Measurements from ENCODE around the gene SMLR1. TPM values are rescaled to one million over a fixed set of nuclear protein-coding genes. Genes with fewer than 3 reads are reported as not detected.

The SMLR1 gene
- total RNA-seq, 1 experiment from 2014 or later, result not detected

- DNase-seq (ENCODE audit: low read depth), result no peak
Observed at GRCh38 chr6:130824978-130825694, 2.1 kb upstream of the SMLR1 start.

GRCh38 chr6:130825772-130826441, 1.3 kb upstream of the SMLR1 start:
- no peak for DNase-seq (ENCODE audit: low read depth)

DNA sequence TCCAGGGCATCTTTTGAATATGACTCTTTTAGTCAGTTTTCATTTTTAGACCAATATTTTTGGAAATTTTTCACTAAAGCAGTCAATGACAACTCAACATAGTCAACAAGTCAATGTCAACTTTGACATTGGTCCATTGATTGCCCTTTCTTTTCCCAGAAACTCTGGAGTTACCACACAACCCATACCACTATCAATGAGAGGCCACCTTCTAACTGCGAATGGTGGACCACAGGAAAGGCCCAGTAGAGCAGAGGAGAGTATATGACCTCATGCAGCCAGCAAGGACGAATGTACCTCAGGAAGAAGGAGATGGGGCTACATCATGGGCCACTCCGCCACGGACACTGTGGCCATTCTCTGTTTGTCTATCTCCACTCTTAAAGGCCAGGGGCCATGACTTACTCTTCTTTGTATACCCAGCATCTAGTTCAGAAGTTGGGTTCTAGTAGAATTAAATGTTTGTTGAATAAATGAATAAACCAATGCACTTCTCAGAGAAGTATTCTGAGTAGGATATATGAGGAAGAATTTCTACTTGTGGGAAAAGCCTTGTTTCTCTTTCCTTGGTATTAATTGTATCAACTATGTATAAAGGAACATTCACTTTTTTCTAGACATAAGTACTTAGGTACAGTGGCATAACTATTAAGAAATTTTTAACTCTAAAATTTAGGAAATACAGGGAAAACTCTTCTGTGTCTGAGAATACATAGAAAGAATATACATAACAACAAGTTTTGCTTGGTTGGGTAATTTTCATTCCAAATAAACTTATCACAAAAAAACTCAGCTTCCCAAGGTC, 562 bp upstream of the SMLR1 start:
- DNase-seq (ENCODE audit: low read depth), result no peak

DNA sequence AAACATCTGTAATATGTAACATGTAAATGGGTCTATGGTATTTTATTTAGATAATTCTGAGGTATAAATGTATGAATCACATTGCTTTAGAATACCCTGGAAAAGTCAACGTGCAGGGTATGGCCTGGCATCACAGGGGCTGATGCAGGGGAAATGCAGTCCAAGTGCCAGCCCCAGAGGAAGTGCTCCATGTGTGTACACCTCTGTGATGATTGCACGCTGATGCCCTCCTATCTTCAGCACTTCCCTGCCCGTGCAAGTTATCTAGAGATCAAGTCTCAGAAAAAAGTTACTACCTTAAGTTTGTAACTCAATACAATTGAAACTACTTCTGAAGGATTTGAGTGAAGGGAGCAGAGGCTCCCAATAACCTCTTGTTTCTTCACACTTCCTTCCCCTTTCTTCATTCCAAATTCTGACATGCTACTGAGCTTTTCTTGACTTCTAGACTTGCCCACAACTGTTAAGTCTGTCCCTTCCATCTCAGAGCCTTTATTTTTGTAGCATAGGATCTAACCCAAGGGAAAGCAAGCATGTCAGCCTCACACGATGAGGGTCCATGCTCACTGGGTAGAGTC, 2.2 kb downstream of the SMLR1 start:
- no peak for DNase-seq (ENCODE audit: low read depth)

DNA sequence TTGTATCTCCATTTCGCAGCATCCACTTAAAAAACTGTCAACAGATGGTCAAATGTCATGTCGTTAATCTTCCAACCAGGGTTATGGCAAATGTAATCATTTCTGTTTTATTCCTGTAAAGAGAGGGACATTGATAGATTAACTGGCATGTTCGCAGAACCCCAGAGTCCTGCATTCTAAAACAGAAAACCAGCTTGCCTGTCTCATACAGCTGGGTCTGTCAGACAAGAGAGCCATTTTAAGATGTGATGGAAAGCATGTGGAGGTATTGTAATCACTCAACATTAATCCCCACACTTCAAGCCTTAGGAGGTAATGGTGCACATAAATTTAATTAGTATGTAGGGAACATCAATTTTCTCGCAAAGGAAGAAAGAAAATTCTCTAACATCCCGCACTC, 4.4 kb downstream of the SMLR1 start:
- DNase-seq (ENCODE audit: low read depth), result no peak

DNA sequence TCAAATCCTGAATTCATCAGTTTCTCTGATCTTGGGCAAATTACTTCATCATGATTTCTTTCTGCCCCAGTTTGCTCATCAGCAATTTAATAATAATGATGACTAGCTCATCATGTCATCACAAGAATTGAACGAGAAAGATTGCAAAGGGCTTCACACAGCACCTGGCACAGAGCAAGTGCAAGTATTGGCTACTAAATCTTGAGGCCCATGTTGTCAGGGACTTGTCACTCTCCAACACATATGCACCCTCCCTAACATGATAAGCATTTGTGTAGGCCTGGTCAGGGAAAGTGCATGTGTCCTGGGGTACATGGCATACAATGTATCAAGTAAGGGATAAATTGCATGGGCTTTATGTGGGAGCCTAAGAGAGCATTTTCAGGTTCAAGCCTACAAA, 6.4 kb downstream of the SMLR1 start:
- no peak for DNase-seq (ENCODE audit: low read depth)

- no peak for DNase-seq (ENCODE audit: low read depth)
Observed at GRCh38 chr6:130834482-130835251, 7.5 kb downstream of the SMLR1 start.

DNA sequence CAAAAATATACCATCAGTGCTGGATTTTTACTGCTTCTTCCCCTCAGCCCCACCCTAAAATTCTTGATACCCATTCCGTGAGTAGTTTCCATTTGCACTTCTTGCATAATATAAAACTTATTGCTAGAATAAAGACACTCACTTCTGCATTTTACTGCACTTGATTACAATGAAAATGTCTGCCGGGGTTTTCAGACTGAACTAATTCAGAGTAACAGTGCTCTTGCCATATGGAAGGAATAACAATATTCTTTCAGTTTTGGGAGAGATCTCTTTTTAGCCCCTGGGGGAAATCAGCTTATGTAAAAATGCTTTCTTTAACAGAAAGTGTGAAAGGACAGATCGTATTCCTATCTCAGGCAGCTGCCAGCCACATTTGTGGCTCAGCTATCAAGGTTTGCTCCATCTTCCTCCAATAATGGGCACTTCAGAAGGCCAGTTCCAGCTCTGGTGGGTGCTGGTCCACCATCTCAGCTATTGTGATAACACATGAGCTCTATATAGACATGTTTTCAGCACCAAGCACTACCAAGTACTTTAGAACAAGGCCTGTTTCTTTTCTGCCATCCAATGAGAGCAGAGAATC, 8.9 kb downstream of the SMLR1 start:
- DNase-seq (ENCODE audit: low read depth), result no peak

DNA sequence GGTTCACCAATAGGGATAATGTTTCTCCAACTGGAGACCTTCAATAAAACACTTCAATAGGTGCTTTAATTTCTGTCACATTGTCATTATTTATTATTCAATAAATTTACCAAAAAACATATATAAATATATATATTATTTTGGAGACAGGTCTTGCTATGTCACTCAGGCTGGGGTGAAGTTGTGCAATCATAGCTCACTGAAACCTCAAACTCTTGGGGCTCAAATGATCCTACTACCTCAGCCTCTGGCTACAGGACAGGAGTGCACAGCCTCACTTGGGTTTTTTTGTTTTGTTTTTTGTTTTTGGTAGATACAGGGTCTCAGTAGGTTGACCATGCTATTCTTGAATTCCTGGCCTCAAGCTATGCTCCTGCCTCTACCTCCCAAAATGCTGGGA, 9.9 kb downstream of the SMLR1 start:
- no peak for DNase-seq (ENCODE audit: low read depth)

DNA sequence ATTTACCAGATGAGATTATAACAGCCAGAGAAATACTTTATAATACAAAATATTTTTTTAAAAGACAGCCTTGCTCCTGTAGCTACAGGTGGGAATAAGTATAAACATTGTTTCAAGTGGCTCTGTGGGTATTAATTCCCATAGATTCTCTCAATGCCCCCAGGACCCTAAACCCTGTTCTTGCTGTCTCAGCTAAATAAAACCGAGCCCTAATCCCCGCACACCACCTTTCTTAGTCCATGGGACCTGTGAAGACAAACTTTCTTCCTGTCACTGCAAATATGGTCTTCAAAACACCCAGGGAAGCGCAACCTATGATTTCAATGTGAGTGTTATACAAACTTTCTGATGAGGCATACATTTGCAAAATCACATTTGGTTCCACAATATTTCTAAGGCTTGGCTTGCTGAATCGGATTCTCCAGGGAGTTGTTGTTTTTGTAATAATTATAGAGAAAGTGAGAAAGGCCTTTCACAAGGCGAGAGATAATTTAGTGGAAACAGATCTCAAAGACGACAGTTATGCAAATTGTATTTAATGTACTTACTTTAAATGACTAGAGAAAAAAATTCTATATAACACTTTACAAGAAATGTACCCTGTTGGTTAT, 11.1 kb downstream of the SMLR1 start:
- DNase-seq (ENCODE audit: low read depth), result no peak

GRCh38 chr6:130838951-130839350, 11.7 kb downstream of the SMLR1 start:
- no peak for DNase-seq (ENCODE audit: low read depth)

DNA sequence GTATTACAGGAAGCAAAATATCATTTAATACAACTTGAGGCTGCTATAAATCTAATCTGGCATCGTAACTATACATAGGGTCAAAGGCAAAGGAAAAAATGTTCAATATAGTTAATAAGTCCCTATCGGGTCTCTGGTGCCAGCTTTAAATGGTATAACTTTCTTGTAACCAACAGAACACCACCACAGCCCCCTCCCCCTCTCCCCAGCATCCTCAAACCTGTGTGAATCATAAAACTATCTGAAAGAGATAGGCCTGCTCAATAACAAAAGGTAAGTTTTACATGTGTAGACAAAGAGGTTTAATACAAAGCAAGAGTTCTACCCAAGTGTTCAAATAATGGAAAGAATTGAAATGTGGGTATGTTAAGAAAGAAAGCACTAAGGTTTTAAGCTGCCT, 12.2 kb downstream of the SMLR1 start:
- no peak for DNase-seq (ENCODE audit: low read depth)

GRCh38 chr6:130840050-130840449, 12.8 kb downstream of the SMLR1 start:
- no peak for DNase-seq (ENCODE audit: low read depth)

GRCh38 chr6:130841128-130841728, 14.0 kb downstream of the SMLR1 start:
- DNase-seq (ENCODE audit: low read depth), result peak; percentile 60

DNA sequence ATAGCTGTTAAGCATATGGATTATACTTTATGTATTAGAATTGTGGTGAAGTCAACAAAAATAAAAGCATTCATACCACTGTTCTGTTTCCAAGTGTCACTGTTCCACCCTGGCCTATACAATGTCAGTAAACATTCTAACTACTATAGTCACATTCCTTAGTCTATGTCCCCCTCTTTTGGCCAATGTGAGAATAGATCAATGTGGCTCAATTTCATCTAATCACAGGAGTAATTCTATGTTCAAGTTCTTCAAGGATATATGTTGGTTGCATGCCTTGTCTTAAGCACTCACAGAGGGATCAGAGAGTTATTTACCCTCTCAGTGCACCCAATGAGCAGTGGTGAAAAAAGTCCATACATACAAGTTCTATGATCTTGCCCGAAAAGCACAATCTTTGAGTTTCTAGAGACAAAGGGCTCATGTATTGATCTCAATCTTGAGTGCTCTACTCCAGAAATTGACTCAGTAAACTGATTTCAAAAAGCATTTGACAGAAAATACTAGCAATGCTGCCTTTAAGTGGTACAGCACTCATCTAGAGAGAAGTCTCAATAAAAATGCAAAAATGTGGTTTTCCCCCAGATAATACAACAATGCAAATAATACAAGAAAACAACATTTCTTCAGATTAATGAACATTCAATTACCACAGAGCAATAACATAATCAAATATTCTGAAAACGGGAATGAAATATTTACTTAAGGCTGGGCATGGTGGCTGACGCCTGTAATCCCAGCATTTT, 16.5 kb downstream of the SMLR1 start:
- peak; percentile 15 for DNase-seq (ENCODE audit: low read depth)

DNA sequence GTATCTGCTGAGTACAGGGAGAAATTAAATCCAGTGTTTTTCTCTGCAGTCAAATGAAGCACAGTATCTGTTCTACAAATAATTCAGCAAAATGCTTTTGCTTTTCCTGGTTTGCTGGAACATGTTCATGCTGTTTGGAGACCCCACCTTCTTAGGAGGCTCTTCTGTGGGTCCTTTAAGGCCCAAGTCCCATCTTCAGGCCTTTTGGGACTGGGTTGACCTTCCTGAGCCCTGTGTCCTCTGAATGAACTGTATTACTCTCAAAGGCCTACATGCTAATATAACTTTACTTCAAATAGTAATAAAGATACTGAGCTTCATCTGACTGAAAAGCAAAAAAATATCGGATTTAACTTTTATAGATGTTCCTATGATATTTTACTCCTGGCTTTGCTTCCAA, 19.3 kb downstream of the SMLR1 start:
- no peak for DNase-seq (ENCODE audit: low read depth)

- DNase-seq (ENCODE audit: low read depth), result no peak
Observed at GRCh38 chr6:130847001-130847910, 20.1 kb downstream of the SMLR1 start.

DNA sequence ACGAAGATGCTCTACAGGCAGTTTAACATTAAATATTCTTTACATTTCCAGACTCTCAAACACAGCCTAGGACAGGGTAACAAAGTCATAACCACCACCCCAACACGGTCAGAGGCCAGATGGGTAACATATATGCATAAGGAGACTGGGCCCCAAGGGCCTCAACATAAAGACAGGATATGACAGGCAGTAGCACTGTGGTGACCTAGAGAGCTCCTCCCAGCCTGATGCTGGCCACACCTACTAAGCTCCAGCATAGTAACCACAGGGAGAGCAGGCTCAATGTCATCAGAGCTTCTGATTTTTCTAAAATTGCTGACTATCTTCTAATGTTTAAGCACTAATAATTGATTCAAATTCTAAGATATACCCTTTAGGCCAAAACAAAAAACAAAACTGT, 21.7 kb downstream of the SMLR1 start:
- DNase-seq (ENCODE audit: low read depth), result peak; percentile 46

Measured in HT1080 (cell line).